ENCODE measurements around the gene CITED4.
"Not testable (repeated sequence)": the region's sequence is repeated elsewhere in the genome, so short reads cannot be mapped to it uniquely, and the experiment has no call there.

The CITED4 gene

GRCh38 chr1:40894858-40895257, 32.7 kb upstream of the CITED4 start:
- H3K4me3 Mint-ChIP-seq, H3K27me3 Mint-ChIP-seq: not testable (repeated sequence)
- H3K9me3 Mint-ChIP-seq = peaks cover 28% of the 10 kb centered on the region

GRCh38 chr1:40894455-40894854, 32.3 kb upstream of the CITED4 start:
- H3K9me3 Mint-ChIP-seq = peaks cover 28% of the 10 kb centered on the region
- H3K27ac Mint-ChIP-seq = no peak overlapping the region
- DNase-seq = no peak
- no peaks in the 10 kb centered on the region for H3K36me3 Mint-ChIP-seq (ENCODE audit: low read depth)
- no peak overlapping the region for H3K4me3 Mint-ChIP-seq
- no peaks in the 10 kb centered on the region for H3K27me3 Mint-ChIP-seq
- H3K4me1 Mint-ChIP-seq (ENCODE audit: low read depth) = peaks cover 3% of the 10 kb centered on the region

More at GRCh38 chr1:40894858-40895257, 32.7 kb upstream of the CITED4 start:
- H3K4me1 Mint-ChIP-seq (ENCODE audit: low read depth); H3K36me3 Mint-ChIP-seq (ENCODE audit: low read depth); H3K27ac Mint-ChIP-seq; DNase-seq: not testable (repeated sequence)

DNA sequence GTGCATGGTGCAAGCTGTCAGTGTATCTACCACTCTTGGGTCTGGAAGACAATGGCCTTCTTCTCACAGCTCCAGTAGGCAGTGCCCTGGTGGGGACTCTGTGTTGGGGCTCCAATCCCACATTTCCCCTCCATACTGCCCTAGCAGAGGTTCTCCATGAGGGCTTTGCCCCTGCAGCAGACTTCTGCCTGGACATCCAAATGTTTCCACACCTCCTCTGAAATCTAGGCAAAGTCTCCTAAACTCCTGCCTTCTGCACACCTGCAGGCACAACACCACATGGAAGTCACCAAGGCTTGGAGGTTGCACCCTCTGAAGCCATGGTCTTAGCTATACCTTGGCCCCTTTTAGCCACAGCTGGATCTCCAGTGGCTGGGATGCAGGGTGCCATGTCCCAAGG, 31.8 kb upstream of the CITED4 start:
- Mint-ChIP-seq H3K27me3 (peaks cover under 1% of the 10 kb centered on the region), H3K4me3 (no peak overlapping the region), H3K36me3 (ENCODE audit: low read depth) (no peaks in the 10 kb centered on the region), H3K4me1 (ENCODE audit: low read depth) (peaks cover 3% of the 10 kb centered on the region), H3K27ac (no peak overlapping the region), H3K9me3 (peaks cover 28% of the 10 kb centered on the region)
- DNase-seq = no peak

DNA sequence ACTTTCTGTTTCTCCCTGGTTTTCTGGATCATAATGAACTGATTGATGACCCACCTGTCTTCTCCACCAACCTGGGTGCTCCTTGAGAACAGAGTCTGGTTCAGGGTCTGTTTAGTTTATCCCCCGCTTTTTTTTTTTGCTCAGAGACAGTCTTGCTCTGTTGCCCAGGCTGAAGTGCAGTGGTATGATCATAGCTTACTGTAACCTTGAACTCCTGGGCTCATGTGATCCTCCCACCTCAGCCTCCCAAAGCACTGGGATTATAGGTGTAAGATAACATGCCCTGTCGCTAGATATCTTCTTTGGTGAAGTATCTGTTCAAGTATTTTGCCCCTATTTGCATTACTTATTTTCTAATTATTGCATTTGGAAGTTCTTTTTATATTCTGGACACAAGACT, 30.2 kb upstream of the CITED4 start:
- DNase-seq = no peak
- Mint-ChIP-seq H3K9me3 (peaks cover 28% of the 10 kb centered on the region), H3K27me3 (peaks cover 11% of the 10 kb centered on the region), H3K27ac (no peak overlapping the region), H3K36me3 (ENCODE audit: low read depth) (no peaks in the 10 kb centered on the region), H3K4me1 (ENCODE audit: low read depth) (peaks cover 3% of the 10 kb centered on the region), H3K4me3 (no peak overlapping the region)

- Mint-ChIP-seq H3K9me3 (peaks cover 28% of the 10 kb centered on the region), H3K36me3 (ENCODE audit: low read depth) (no peaks in the 10 kb centered on the region), H3K27me3 (peaks cover 26% of the 10 kb centered on the region), H3K4me1 (ENCODE audit: low read depth) (peaks cover 3% of the 10 kb centered on the region), H3K4me3 (no peak overlapping the region), H3K27ac (no peak overlapping the region)
- no peak for DNase-seq
These were observed 28.6 kb upstream of the CITED4 start for GRCh38 chr1:40890771-40891170.

- no peak for DNase-seq
- Mint-ChIP-seq H3K36me3 (ENCODE audit: low read depth) (no peaks in the 10 kb centered on the region), H3K4me1 (ENCODE audit: low read depth) (peaks cover 4% of the 10 kb centered on the region), H3K27ac (no peak overlapping the region), H3K27me3 (peaks cover 47% of the 10 kb centered on the region), H3K4me3 (no peak overlapping the region), H3K9me3 (no peaks in the 10 kb centered on the region)
These were observed 25.5 kb upstream of the CITED4 start for GRCh38 chr1:40887652-40888051.

- Mint-ChIP-seq H3K9me3 (no peaks in the 10 kb centered on the region), H3K27ac (no peak overlapping the region), H3K27me3 (peaks cover 52% of the 10 kb centered on the region), H3K36me3 (ENCODE audit: low read depth) (no peaks in the 10 kb centered on the region), H3K4me3 (no peak overlapping the region), H3K4me1 (ENCODE audit: low read depth) (peaks cover 4% of the 10 kb centered on the region)
- no peak for DNase-seq
These were observed 24.8 kb upstream of the CITED4 start for GRCh38 chr1:40887012-40887378.

GRCh38 chr1:40886318-40887011, 24.3 kb upstream of the CITED4 start:
- Mint-ChIP-seq H3K27ac (no peak overlapping the region), H3K4me1 (ENCODE audit: low read depth) (peaks cover 4% of the 10 kb centered on the region), H3K9me3 (no peaks in the 10 kb centered on the region), H3K27me3 (peaks cover 52% of the 10 kb centered on the region), H3K4me3 (no peak overlapping the region), H3K36me3 (ENCODE audit: low read depth) (no peaks in the 10 kb centered on the region)
- DNase-seq = no peak

DNA sequence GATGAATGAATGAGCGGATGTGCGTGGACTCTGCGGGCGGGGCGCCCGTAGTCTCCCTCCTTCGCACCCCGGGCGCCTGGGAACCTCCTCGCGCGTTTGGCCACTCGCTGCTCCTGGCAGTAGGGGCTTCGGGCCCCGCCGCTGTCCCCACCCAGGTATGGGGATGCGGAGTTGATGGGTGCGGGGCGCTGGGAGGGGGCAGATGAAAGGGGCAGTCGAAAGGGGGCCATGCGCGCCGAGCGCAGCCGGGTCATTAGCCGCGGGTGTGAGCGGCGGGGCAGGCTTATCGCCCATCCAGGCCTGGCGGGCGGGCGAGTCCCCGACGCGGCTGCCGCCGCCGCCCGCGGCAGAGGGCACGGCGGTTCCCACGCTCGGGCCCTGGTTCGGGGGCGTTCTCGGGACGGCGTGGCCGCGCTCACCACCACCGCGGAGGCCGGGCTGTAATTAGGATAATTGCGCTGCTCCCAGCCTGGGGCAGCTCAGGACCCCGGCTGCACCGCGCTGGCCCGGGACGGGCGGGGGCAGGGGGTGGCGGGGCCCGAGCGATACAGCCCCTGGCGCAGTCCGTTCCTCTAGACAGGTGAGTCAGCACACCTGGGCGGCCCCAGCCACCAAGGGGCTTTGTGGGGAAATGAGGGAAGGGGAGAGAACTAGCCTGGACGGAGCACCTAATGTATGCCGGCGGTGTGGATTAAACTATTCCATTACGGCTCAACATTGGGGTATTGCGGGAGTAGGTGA, 22.1 kb upstream of the CITED4 start:
- peaks cover 4% of the 10 kb centered on the region for H3K4me1 Mint-ChIP-seq (ENCODE audit: low read depth)
- no peak overlapping the region for H3K27ac Mint-ChIP-seq
- H3K36me3 Mint-ChIP-seq (ENCODE audit: low read depth) = no peaks in the 10 kb centered on the region
- peak overlapping the region; percentile 41 for H3K4me3 Mint-ChIP-seq
- H3K27me3 Mint-ChIP-seq = peaks cover 55% of the 10 kb centered on the region
- no peak for DNase-seq
- no peaks in the 10 kb centered on the region for H3K9me3 Mint-ChIP-seq

DNA sequence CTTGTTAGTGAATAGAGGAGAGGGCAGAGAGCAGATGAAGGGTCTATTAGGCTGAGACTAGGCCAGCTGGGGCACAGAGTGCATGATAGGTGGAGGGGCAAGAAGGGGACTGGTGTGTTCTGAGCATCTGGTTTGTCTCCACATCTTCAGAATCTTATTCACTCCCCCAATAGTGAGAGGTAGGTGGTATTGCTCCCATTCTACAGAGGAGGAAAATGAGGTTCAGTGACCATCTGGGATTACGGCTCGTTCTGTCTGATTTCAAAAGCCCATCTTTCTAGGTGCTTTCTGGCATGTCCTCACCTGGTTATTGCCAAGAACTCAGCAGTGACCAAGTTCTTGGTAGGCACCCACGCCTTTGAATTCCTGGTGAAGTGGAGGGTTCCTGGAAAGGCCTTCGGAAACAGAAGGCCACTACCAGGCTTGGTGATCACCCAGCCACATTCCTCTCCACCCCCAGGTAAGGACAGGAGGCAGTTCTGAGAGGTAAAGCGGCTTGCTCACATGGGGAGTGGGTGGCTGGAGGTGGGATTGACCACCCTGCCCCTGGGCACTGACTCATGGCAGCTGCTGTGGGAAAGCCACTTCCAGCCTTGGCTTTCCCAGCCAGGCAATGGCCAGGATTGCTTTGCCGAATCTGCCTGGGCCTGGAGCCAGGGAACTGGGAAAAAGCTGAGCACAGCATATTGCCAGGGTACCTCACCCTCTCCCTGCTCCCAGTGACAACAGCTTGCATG, 18.8 kb upstream of the CITED4 start:
- H3K4me3 Mint-ChIP-seq = no peak overlapping the region
- peaks cover 8% of the 10 kb centered on the region for H3K9me3 Mint-ChIP-seq
- H3K27ac Mint-ChIP-seq = no peak overlapping the region
- peaks cover 23% of the 10 kb centered on the region for H3K4me1 Mint-ChIP-seq (ENCODE audit: low read depth)
- H3K36me3 Mint-ChIP-seq (ENCODE audit: low read depth) = peaks cover 7% of the 10 kb centered on the region
- DNase-seq = no peak
- H3K27me3 Mint-ChIP-seq = peaks cover 31% of the 10 kb centered on the region

DNA sequence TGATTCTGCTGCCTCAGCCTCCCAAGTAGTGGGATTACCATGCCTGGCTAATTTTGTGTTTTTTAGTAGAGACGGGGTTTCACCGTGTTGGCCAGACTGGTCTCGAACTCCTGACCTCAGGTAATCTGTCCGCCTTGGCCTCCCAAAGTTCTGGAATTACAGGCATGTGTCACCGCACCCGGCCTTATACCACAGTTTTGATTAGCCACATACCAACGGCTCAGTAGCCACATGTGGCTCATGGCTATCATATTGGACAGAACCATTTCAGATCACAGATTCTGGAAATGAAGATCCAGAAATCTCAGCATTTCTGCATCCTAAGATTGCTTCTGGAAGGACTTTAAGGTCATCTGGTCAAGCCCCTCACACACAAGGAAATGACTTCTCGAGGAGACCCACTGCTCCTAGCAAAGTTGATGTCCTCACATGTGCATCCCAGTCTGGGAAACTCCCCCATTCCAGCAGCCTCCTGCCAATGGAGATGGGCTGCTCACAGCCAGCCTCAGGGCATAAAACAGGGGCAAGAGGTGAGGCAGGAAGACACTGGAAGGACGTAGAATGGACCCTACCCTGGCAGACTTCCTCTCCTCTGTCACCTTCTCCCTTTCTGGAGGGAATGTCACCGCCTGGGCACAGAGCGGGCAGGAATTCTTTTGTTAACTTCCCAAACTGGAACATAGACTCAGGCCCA, 17.5 kb upstream of the CITED4 start:
- Mint-ChIP-seq H3K27me3 (peaks cover 20% of the 10 kb centered on the region), H3K4me3 (no peak overlapping the region), H3K4me1 (ENCODE audit: low read depth) (peaks cover 34% of the 10 kb centered on the region), H3K27ac (no peak overlapping the region), H3K9me3 (peaks cover 13% of the 10 kb centered on the region), H3K36me3 (ENCODE audit: low read depth) (peaks cover 9% of the 10 kb centered on the region)
- DNase-seq = no peak

- no peak overlapping the region for H3K27ac Mint-ChIP-seq
- H3K27me3 Mint-ChIP-seq = peaks cover 16% of the 10 kb centered on the region
- peaks cover 35% of the 10 kb centered on the region for H3K4me1 Mint-ChIP-seq (ENCODE audit: low read depth)
- H3K36me3 Mint-ChIP-seq (ENCODE audit: low read depth) = peaks cover 9% of the 10 kb centered on the region
- H3K4me3 Mint-ChIP-seq = no peak overlapping the region
- no peak for DNase-seq
- H3K9me3 Mint-ChIP-seq = peaks cover 13% of the 10 kb centered on the region
These were observed 16.7 kb upstream of the CITED4 start for GRCh38 chr1:40878906-40879305.

DNA sequence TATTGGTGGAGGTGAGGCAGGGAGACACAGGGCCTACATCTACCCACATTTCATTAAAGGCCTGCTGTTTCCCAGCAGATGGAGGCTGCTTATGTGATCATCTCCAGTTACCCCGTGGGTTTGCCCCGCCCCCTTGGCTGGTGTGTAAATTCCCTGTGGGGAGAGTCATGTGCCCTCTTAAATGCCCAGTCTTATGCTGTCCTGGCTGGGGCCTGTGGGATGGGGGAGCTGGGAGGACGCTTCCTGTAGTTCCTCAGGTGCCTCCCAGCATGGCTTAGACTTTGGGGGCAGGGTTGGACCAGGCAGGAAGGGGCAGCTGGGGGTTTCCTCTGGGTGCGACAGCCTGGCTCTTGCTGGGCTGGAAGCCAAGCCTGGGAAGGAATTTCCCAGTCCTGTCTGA, 15.5 kb upstream of the CITED4 start:
- DNase-seq = no peak
- H3K27me3 Mint-ChIP-seq = peaks cover 8% of the 10 kb centered on the region
- peaks cover 9% of the 10 kb centered on the region for H3K36me3 Mint-ChIP-seq (ENCODE audit: low read depth)
- H3K9me3 Mint-ChIP-seq = peaks cover 13% of the 10 kb centered on the region
- H3K27ac Mint-ChIP-seq = no peak overlapping the region
- H3K4me1 Mint-ChIP-seq (ENCODE audit: low read depth) = peaks cover 39% of the 10 kb centered on the region
- H3K4me3 Mint-ChIP-seq = no peak overlapping the region

DNA sequence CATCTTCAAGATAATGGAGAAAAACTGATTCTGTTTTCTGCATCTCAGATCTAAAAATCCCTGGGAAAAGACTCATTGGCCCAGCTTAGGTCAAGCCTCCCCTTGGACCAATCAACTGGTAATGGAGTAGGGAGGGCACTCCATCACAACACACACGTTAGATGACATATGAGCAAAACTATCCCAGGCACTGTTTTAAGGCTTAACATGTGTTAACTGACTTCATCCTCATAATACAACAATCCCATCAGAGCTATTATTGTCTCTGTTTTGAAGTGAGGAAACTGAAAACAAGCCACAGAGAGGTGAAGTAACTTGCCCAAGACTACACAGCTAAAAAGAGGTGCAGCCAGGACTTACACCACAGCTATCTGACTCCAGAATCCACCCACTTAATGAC, 14.7 kb upstream of the CITED4 start:
- peaks cover 3% of the 10 kb centered on the region for H3K27me3 Mint-ChIP-seq
- H3K4me3 Mint-ChIP-seq = no peak overlapping the region
- H3K36me3 Mint-ChIP-seq (ENCODE audit: low read depth) = peaks cover 9% of the 10 kb centered on the region
- H3K27ac Mint-ChIP-seq = no peak overlapping the region
- H3K9me3 Mint-ChIP-seq = peaks cover 13% of the 10 kb centered on the region
- peaks cover 39% of the 10 kb centered on the region for H3K4me1 Mint-ChIP-seq (ENCODE audit: low read depth)
- DNase-seq = no peak
